Heart right ventricle (tissue), 16 donors: Measurements from ENCODE around the gene WDR20. TPM values are rescaled to one million over a fixed set of nuclear protein-coding genes. Genes with fewer than 3 reads are reported as not detected.

ENCODE experiments used
- ATAC-seq, 8 donors: fragments of 200-7000 bp; cut with Tn5 transposase; one replicate each; pipeline ENCODE4 v1.9.1; 2020; ENCODE audit warnings: mild to moderate bottlenecking in 8 of 8, moderate library complexity in 8 of 8, moderate number of reproducible peaks in 1 of 8
- DNase-seq, 2 donors: peaks; one replicate each; pipeline ENCODE4 v3.0.0-alpha.2; 2020
- H3K27ac ChIP-seq, 10 donors: fragments of 200-600 bp; sonication (generic) in 2 of 10; one replicate each; pipeline versions ENCODE4 v1.5.0 to v1.8.0; 2020 to 2022; ENCODE audit warnings: mild to moderate bottlenecking in 3 of 10
- H3K27me3 ChIP-seq, 7 donors: fragments of 200-600 bp; one replicate each; pipeline ENCODE4 v1.8.0; 2021 to 2022; ENCODE audit warnings: mild to moderate bottlenecking in 2 of 7
- H3K36me3 ChIP-seq, 9 donors: fragments of 200-600 bp; sonication (generic) in 1 of 9; one replicate each; pipeline versions ENCODE4 v1.5.0 to v1.8.0; 2020 to 2022; ENCODE audit warnings: mild to moderate bottlenecking in 2 of 9
- H3K4me1 ChIP-seq, 9 donors: fragments of 200-600 bp; sonication (generic) in 1 of 9; one replicate each; pipeline versions ENCODE4 v1.5.0 to v1.8.0; 2020 to 2022; ENCODE audit warnings: mild to moderate bottlenecking in 4 of 9
- H3K4me3 ChIP-seq, 10 donors: fragments of 200-600 bp; sonication (generic) in 2 of 10; one replicate each; pipeline versions ENCODE4 v1.5.0 to v1.8.0; 2020 to 2022; ENCODE audit warnings: mild to moderate bottlenecking in 7 of 10, moderate library complexity in 2 of 10
- H3K9me3 ChIP-seq, 11 donors: fragments of 200-600 bp in 10 of 11; sonication (generic) in 2 of 11; one replicate each; pipeline versions ENCODE4 v1.5.0 to v1.8.0; 2013 to 2022; ENCODE audit warnings: mild to moderate bottlenecking in 2 of 11, control low read depth in 1 of 11, moderate library complexity in 1 of 11
- WGBS, 2 donors: extraction: QIAGEN DNeasy Blood & Tissue Kit; methylation state at CpG; one replicate each; pipeline ENCODE4 v1.1.7; 2013; ENCODE audit warnings: inconsistent platforms in 1 of 2; 5-methylcytosine and 5-hydroxymethylcytosine counted together
- intact Hi-C, 10 donors: fragments of 100-400 bp; cut with DNase I; formaldehyde crosslinking; loops; one replicate each; pipeline versions ENCODE4 v1.11.1 to v1.14.2; 2022
- polyA plus RNA-seq, 2 donors: library from polyadenylated mRNA; stranded (reverse); fragments of 200-250 nt; gene quantifications; one replicate each; pipeline ENCODE4 v1.2.3, GENCODE V29; 2013
- total RNA-seq, 10 donors: library from RNA; stranded (reverse); fragmentation: NEBNext Ultra II Directional in 3 of 10; extraction: Animal tissue kit (Norgen Biotek cat#: 25700) in 3 of 10; gene quantifications; one replicate each; pipeline versions ENCODE4 v1.2.1 to v1.2.4, GENCODE V29; 2021 to 2023
- TF ChIP-seq, protein P1 (sequence below), 9 donors: fragments of 200-600 bp; sonication (generic) in 2 of 9; IDR thresholded peaks; one replicate each; pipeline versions ENCODE4 v1.5.0 to v1.8.0; 2021 to 2022; ENCODE audit warnings: antibody characterized with exemption in 9 of 9, mild to moderate bottlenecking in 5 of 9, moderate library complexity in 1 of 9
- donor health status: Arrhythmogenic right ventricular cardiomyopathy.
- donor health status: ischemic (EF 13 %, LVEDD 7.1; RV severe dilation, severe dysfunction).
- donor health status: healthy with polysubstance abuse.
- donor health status: DM: no; HTN: yes; CAD: no.
- donor health status: DM: no; HTN: no; CAD: no.
- donor health status: ischemic (EF 25% LVEDD 6.9; RV normal size, moderate dysfunction).
- donor health status: ischemic (EF 25% LVEDD 5.7; RV mildly dilated, moderate dysfunction).
- donor health status: healthy.
- donor health status: DM: yes; HTN: yes; CAD: no.
- donor health status: Ischemic cardiomyopathy.
- donor health status: ischemic (EF 35%, LVEDD 5.7; RV mildly dilated, moderate dysfunction).
- donor health status: nonischemic (EF 11% LVEDD 7.7; RV severe dilation, severe dysfunction).
- donor health status: DM: yes; HTN: yes; CAD: no.
- donor health status: PGD.
- donor health status: ischemic (EF 29% LVEDD 5.4; RV normal size, mild dysfunction).
- donor health status: nonischemic (EF 23%, LVEDD 6.1; RV moderate dilation, normal function).

WDR20 gene
- total and polyA plus RNA-seq, 12 donors = 10.7 to 28.0 (median 20.5) TPM

DNA sequence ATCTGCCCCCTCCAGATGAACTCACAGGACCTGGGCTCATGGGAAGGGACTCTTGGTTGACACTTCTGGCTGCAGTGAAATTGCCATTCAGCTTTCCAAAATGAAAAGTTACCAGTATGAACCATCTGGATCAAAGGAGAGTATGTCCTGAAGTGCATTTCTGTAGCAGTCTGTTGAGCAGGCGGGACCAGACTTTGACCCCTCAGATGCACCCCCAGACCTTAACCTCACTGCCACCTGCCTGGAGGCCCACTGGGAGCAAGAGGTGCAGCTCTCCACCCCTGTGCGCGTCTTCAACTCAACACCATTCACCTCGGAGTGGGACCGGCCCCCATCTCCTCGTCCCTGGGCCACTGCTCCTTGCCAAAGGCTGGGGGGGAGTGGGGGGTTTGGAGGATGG lies 110.3 kb downstream of the WDR20 start:
- H3K4me1 ChIP-seq = peaks cover 0 to 10% (median 0%) of the 10 kb centered on the region in 9 donors

DNA sequence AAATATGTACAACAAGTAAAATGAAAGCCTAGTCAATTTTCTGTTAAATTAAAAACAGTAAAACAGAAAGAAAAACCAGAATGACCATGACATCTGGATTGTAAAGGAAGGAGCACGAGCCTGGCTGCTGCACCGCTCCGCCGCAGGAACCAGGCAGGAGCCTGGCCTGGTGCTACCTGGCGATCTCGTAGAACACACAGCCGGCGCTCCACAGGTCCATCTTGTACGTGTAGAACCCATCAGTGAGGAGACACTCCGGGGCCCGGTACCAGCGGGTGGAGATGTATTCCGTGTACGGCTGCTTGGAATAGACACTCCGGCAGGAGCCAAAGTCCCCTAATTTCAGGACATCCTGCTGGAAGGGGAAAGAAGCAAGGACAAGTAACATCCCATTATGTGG lies 110.9 kb downstream of the WDR20 start:
- Histone ChIP-seq H3K9me3 (no peaks in the 10 kb centered on the region), H3K4me3 (no peak overlapping the region), H3K27ac (no peak overlapping the region), H3K4me1 (peaks cover 0 to 10% (median 0%) of the 10 kb centered on the region in 9 donors), H3K27me3 (no peaks in the 10 kb centered on the region), H3K36me3 (peaks cover 0 to 23% (median 0%) of the 10 kb centered on the region in 9 donors)
- intact Hi-C loops = no loop called here
- DNase-seq (no peak), ATAC-seq (no peak)
- TF ChIP-seq, protein P1, sequence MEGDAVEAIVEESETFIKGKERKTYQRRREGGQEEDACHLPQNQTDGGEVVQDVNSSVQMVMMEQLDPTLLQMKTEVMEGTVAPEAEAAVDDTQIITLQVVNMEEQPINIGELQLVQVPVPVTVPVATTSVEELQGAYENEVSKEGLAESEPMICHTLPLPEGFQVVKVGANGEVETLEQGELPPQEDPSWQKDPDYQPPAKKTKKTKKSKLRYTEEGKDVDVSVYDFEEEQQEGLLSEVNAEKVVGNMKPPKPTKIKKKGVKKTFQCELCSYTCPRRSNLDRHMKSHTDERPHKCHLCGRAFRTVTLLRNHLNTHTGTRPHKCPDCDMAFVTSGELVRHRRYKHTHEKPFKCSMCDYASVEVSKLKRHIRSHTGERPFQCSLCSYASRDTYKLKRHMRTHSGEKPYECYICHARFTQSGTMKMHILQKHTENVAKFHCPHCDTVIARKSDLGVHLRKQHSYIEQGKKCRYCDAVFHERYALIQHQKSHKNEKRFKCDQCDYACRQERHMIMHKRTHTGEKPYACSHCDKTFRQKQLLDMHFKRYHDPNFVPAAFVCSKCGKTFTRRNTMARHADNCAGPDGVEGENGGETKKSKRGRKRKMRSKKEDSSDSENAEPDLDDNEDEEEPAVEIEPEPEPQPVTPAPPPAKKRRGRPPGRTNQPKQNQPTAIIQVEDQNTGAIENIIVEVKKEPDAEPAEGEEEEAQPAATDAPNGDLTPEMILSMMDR (IDR thresholded peaks at IDR 0.05) = no peak
- WGBS, 2 donors = 97% methylated on average over 15 of the region's 15 CpGs

More for the DNA sequence above, 110.3 kb downstream of the WDR20 start:
- Histone ChIP-seq H3K36me3 (peaks cover 0 to 23% (median 0%) of the 10 kb centered on the region in 9 donors), H3K27ac (no peak overlapping the region), H3K9me3 (no peaks in the 10 kb centered on the region), H3K27me3 (no peaks in the 10 kb centered on the region), H3K4me3 (no peak overlapping the region)
- DNase-seq (no peak), ATAC-seq (peak in 1 of 8 donors; percentile 18)
- WGBS, 2 donors = 93 to 95% methylated on average over 6 of the region's 6 CpGs
- TF ChIP-seq, protein P1 (IDR thresholded peaks at IDR 0.05) = no peak
- intact Hi-C loops = no loop called here

DNA sequence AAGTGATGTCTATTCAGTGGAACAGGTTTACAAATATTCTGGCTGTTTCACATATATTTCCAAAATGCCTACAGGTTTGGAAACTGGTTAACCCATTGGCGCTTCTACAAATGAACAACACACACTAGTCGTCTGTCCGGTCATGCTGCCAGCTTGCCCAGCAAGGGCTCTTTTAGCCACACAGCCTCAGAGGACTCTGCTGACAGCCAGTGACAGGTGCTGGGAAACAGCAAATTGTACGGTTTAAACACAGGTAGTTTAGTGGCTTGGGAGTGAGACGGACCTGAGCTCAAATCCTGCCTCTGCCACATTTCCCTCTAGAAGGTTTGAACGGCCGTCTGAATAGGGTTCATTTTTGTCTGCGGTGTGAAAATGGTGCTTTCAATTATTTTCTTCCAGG lies 111.5 kb downstream of the WDR20 start:
- Histone ChIP-seq H3K4me1 (peaks cover 0 to 10% (median 0%) of the 10 kb centered on the region in 9 donors), H3K27me3 (no peaks in the 10 kb centered on the region), H3K36me3 (peaks cover 0 to 23% (median 0%) of the 10 kb centered on the region in 9 donors), H3K4me3 (no peak overlapping the region), H3K9me3 (no peaks in the 10 kb centered on the region), H3K27ac (no peak overlapping the region)
- TF ChIP-seq, protein P1 (IDR thresholded peaks at IDR 0.05) = no peak
- WGBS, 2 donors = 95 to 97% methylated on average over 8 of the region's 8 CpGs
- no peak for DNase-seq
- intact Hi-C loops = no loop called here
- ATAC-seq = no peak

DNA sequence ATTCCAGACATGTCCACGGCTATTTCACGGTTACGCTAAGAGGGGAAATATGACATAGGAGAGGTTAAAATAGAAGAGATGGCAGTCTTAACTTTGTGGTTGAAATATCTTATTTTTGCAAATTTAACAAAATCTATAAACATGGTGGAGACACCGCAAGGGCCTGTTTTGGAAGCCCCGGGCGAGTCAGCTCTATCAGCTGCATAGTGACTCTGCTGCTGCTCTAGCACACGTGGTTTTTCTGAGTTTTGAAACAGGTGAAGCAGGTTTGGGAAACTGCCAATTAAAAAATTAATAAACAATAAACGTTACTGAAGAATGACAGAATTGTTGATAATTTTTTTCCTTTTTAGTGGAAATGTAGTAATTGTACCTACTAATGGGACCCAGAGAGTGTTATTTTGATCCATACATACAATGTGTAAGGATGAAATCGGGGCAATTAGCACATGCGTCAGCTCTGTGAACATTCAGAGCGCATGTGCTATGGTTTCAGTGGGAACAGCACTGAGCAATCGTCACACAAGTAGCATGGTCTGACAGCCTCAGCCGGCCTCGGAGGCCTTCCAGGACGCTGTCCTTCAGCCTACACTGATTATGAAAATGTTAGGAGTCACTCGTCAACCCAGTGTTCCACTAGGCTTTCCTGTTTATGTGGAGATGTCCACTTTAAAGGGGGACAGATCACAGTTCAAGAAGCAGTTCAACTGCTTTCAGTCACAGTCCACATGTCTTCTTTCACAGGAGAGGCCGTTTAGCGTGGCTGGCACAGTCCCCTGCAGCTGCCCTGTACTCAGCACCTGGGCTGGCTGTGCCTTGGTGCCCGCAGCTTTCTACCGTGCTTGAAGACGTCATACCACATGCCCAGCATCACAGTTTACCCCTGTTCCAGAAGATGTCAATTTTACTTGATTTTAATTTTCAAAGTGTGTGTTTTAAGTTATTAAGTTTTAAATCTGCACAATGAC lies 113.4 kb downstream of the WDR20 start:
- intact Hi-C loops = no loop called here

More for the DNA sequence above, 113.4 kb downstream of the WDR20 start:
- TF ChIP-seq, protein P1 (IDR thresholded peaks at IDR 0.05) = no peak
- peaks cover 0 to 23% (median 0%) of the 10 kb centered on the region in 9 donors for H3K36me3 ChIP-seq
- DNase-seq (no peak), ATAC-seq (peak; percentile 50 to 95 (median 88))
- no peaks in the 10 kb centered on the region for H3K9me3 ChIP-seq
- no peak overlapping the region for H3K4me3 ChIP-seq
- H3K27me3 ChIP-seq = no peaks in the 10 kb centered on the region
- peaks cover 0 to 10% (median 0%) of the 10 kb centered on the region in 9 donors for H3K4me1 ChIP-seq
- WGBS, 2 donors = 61 to 70% methylated on average over 21 of the region's 21 CpGs
- H3K27ac ChIP-seq = peak overlapping the region in 7 of 10 donors; percentile 45 to 78 (median 63)
